C4-2B (cell line): ENCODE data around the gene TULP3.

Experiments
- CTCF ChIP-seq: fragments of 450-650 bp; conservative IDR thresholded peaks from 2 replicates; pipeline ENCODE4 v1.5.1; 2017; ENCODE audit warnings: mild to moderate bottlenecking
- ZFX ChIP-seq: fragments of 450-650 bp; IDR thresholded peaks from 2 replicates; pipeline ENCODE4 v1.6.1; 2017

- TF ChIP-seq CTCF = no peak
- TF ChIP-seq ZFX = no peak
Observed at GRCh38 chr12:2844786-2845185, 45.9 kb upstream of the TULP3 start.
